NCI-H446 (cell line): ENCODE results near the gene CFAP65.

Experiments
- DNase-seq, 2 experiments: peaks; one replicate each; lab custom pipeline; 2025; lab: John Stamatoyannopoulos, UW

The CFAP65 gene

GRCh38 chr2:218975060-218975777 is 66.1 kb downstream of the CFAP65 start:
- DNase-seq, result no peak

DNA sequence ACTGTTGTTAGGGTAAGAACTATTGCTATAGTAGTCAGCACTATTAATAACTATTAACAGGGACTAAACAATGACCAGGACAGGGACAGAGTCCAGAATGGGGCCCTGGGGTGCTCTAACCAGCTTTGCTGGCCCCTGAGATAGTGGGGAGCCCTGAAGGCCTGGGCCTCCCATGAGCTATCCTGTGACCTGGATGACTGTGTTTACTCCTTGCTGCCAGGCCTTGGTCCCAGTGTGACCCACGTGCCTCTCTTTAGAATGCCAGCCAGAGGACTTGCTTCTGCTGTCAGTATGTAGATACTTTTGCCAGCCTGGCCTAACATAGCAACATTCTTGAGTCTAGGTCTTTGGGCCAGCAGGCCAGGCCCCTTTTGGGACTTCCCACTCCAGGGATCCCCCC is 70.4 kb downstream of the CFAP65 start:
- no peak for DNase-seq

DNA sequence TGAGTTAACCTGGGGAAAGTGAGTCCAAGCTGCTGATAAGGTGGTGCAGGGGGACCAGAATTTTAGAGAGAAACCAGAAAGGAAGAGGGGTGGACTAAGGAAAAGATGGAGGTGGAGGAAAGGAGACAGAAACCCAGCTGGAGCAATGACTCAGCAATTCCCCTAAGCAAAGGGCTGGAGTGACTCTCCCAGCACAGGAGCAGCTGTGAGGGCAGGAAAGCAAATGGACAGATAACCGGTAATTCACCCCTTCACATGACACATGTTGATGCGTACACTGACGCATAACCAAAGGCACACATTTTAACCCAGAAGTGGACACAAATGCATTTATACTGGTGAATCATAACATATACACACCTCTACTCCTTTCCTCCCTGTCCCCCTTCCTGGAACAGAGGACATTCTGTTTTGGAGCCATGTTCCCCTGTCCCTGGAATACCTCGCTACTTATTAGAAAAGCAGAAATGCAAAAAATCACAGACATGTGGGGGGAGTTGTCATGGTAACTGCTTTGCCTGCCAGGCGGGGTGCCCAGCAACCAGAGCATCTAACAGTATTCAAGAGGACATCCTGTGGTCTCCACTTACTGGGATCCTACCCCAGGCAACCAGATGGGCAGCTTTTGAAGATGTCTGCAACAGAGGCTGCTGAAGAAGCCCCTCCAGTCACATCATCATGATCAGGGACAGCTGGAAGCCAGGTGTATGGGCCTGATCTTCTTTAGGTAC is 77.1 kb downstream of the CFAP65 start:
- no peak for DNase-seq

DNA sequence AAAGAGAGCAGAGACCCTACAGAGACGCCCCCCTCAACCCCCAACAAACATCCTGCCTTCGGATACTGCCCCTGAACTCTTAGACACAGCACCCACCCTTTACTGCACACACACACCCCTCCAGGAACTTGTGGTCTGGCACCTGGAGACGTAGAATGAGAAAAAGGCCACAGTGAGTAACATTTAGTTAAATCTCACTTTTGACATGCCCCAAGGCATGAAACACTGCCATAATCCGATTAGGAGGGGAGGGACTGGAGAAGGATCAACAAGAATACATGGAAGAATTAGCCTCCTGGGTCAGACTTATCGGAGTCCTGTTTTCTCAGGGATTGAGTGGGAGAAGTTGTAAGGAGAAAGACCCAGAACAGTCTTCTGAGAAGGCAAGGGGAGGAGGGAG is 77.7 kb downstream of the CFAP65 start:
- DNase-seq, result no peak

- DNase-seq, result peak; percentile 82 to 93
Observed at GRCh38 chr2:218962859-218963492, 78.3 kb downstream of the CFAP65 start.

- DNase-seq, result peak; percentile 25 to 48
Observed at GRCh38 chr2:218961651-218962570, 79.4 kb downstream of the CFAP65 start.

GRCh38 chr2:218961229-218961628 is 80.1 kb downstream of the CFAP65 start:
- DNase-seq, result no peak

DNA sequence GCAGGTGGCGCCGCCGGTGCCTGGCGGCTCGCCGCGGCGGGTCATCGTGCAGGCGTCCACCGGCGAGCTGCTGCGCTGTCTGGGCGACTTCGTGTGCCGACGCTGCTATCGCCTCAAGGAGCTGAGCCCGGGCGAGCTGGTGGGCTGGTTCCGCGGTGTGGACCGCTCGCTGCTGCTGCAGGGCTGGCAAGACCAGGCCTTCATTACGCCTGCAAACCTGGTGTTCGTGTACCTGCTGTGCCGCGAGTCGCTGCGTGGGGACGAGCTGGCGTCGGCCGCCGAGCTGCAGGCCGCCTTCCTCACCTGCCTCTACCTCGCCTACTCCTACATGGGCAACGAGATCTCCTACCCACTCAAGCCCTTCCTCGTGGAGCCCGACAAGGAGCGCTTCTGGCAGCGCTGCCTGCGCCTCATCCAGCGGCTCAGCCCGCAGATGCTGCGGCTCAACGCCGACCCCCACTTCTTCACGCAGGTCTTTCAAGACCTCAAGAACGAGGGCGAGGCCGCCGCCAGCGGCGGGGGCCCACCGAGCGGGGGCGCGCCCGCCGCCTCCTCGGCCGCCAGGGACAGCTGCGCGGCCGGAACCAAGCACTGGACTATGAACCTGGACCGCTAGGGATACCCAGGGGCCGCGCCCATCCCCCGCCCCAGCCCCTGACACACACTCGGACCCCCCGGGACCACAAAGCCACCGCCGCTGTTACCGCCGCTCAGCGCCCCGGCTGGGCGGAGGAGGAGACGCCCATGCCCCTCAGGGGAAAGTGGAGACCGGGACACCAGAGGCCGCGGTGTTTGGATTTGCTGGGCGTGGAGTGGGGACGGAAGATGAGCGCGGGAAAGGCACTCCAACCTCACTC is 80.8 kb downstream of the CFAP65 start:
- DNase-seq, result peak in 1 of 2 experiments; percentile 42

- no peak for DNase-seq
Observed at GRCh38 chr2:218959761-218960308, 81.5 kb downstream of the CFAP65 start.

DNA sequence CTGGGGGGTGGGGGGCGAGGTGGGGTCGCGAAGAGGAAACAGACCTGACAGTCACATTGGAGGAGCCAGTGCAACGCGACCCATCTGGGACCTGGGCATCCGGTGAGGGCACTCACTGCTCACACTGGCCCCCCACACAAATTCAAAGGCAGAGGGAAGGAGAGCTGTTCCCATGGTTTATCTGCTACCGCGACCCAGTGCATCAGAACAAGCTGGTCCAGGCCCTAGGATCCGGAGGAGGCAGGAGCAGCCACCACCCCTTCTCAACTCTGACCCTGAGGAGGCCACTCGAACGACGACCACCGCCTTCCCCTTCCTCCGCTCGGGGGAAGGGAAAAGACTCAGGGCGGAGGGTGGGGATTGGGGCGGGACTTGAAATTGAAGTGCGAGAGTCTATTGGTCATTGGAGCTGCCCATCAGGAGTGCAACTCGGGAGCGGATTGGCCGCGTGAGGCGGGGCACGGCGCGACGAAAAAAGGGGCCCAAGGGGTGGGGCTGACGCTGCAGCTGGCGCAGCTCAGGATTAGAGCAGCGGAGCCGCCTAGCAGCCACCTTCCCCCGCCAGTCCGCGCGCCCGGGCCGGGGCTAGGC is 82.1 kb downstream of the CFAP65 start, which contains the start of gene CDK5R2:
Gene CDK5R2 (plus strand): TSS at position 526 of the 591 bp plus-strand sequence. CDS start 155 bp downstream, outside the sequence.
- peak; percentile 73 to 95 for DNase-seq

DNA sequence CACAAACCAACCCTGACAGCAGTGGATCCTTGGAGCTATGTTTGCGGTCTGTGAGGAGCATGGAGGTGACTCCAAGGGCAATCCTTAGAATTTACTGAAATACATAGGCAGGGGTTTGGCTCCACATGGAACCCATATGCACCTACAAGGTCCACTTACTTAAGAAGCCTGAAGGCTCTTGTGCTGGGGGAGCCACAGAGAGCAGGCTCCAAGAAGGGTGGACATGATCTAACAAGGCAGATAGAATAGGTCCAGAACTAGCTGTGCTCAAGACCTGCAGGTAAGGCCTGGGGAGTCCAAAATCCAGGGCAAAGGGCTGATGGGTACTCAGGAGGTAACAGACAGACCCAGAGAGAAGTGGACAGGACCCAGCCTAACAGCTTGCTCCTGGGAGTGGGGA is 83.0 kb downstream of the CFAP65 start:
- DNase-seq, result no peak

DNA sequence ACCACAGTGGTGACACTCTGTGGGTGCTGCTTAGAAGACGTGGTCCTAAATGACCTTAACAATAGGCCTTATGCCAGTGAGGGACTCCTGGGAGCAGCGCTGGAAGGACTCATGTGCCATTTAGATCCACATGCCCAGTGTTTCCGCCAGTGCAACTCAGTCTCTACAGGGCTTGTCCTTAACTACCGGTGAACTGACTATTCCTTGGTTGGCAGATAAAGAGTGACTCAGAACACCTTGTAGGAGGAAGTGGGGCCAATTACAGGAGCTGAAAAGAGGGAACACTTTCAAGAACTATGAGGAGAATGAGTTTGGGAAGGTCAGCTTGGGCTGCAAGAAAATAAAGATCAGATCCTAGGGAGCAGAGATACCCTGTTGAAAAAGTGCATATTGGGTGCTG is 83.6 kb downstream of the CFAP65 start:
- no peak for DNase-seq

- DNase-seq, result no peak
Observed at GRCh38 chr2:218956039-218956438, 85.3 kb downstream of the CFAP65 start.

DNA sequence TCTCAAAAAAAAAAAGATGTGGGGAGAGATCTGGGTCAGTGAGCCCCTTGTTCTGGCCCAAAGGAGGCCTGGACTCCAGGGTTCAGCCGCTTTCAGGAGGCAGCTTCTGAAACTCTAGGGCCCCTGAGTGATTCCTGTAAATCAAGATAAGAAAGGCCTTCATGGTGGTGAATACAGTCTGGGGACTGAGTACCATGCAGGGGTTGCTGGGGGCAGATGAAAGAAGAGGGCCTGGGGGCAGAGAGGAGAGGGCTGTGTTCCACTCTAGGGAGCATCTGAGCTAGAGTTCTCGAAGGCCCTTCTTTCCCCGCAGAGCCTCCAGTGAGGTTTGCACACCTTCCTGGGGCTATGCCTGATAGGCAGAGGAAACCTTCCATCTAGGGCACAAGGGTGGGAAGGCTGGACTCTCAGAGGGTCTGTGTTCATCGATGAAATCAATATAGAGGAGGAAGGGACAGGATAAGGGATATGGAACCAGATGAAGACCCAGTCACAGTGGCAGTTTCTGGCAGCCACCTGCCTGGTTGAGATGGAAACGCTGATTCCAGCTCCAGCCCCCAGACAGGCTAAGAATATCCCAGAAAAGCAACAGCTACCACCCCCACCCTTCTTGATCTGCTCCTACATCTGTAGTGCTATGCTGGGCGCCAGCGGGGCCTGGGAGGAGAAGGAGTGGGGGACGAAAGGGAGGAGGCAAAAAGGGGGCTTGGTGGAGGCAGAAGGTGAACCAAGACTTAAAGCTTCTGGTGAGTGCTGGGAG is 86.6 kb downstream of the CFAP65 start:
- no peak for DNase-seq

DNA sequence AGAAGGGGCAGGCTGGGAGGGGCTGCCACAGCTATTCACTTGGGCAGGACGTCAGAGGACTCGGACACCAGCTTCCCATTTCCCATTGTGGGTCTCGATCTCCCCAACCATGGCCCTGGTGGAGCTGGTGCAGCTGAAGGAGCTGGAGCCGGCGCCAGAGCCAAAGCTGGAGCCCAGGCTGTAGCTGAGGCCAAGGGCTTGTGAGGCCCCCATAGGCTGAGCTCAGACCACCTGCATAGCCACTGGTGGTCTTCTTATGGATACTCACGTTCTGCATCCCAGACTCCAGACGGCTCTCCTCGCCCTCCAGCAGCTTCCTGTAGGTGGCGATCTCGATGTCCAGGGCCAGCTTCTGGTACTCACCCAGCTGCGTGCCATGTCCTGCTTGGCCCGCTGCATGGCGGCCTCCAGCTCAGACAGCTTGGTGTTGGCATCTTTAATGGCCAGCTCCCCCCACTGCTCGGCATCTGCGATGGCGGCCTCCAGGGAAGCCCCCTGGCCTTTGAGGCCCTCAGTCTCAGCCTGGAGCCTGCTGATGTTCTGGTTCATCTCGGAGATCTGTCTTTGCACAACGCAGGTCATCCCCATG is 87.9 kb downstream of the CFAP65 start:
- DNase-seq, result no peak
